ENCODE data around the gene NPAS1.

NPAS1 gene

GRCh38 chr19:47024502-47024901, 4.9 kb downstream of the NPAS1 start:
- no peak overlapping the region for H3K4me3 ChIP-seq (replicated peaks; ENCODE audit: low read depth, low read length)

GRCh38 chr19:47026156-47026555, 6.5 kb downstream of the NPAS1 start:
- TF ChIP-seq CTCF (IDR thresholded peaks at IDR 0.05; ENCODE audit: low read length, missing control alignments), result no peak

More at GRCh38 chr19:47024502-47024901, 4.9 kb downstream of the NPAS1 start:
- TF ChIP-seq CTCF (IDR thresholded peaks at IDR 0.05; ENCODE audit: low read length, missing control alignments), result no peak
- no peak for DNase-seq (ENCODE audit: low read depth)

GRCh38 chr19:47026889-47027288, 7.3 kb downstream of the NPAS1 start:
- TF ChIP-seq CTCF (IDR thresholded peaks at IDR 0.05; ENCODE audit: low read length, missing control alignments), result no peak
- no peak overlapping the region for H3K4me3 ChIP-seq (replicated peaks; ENCODE audit: low read depth, low read length)
- DNase-seq (ENCODE audit: low read depth), result no peak

More at GRCh38 chr19:47026156-47026555, 6.5 kb downstream of the NPAS1 start:
- H3K4me3 ChIP-seq (replicated peaks; ENCODE audit: low read depth, low read length), result no peak overlapping the region
- DNase-seq (ENCODE audit: low read depth), result no peak

- no peak overlapping the region for H3K4me3 ChIP-seq (replicated peaks; ENCODE audit: low read depth, low read length)
- DNase-seq (ENCODE audit: low read depth), result no peak
- TF ChIP-seq CTCF (IDR thresholded peaks at IDR 0.05; ENCODE audit: low read length, missing control alignments), result no peak
Measured at GRCh38 chr19:47027586-47028088, 8.0 kb downstream of the NPAS1 start.

GRCh38 chr19:47028195-47028601, 8.6 kb downstream of the NPAS1 start:
- no peak for TF ChIP-seq CTCF (IDR thresholded peaks at IDR 0.05; ENCODE audit: low read length, missing control alignments)
- no peak overlapping the region for H3K4me3 ChIP-seq (replicated peaks; ENCODE audit: low read depth, low read length)
- DNase-seq (ENCODE audit: low read depth), result no peak

- DNase-seq (ENCODE audit: low read depth), result no peak
Measured at GRCh38 chr19:47032171-47032811, 12.7 kb downstream of the NPAS1 start.

More at GRCh38 chr19:47032171-47032811, 12.7 kb downstream of the NPAS1 start:
- no peak overlapping the region for H3K4me3 ChIP-seq (replicated peaks; ENCODE audit: low read depth, low read length)
- TF ChIP-seq CTCF (IDR thresholded peaks at IDR 0.05; ENCODE audit: low read length, missing control alignments), result peak; percentile 90

All from fibroblast of pulmonary artery (primary cell).